Thyroid gland (tissue), 4 donors: ENCODE measurements around the gene RNF4.

Experiments used
- POLR2A ChIP-seq, 2 donors: fragments of 450-650 bp; IDR thresholded peaks; one replicate each; pipeline ENCODE4 v1.6.1; 2017; ENCODE audit warnings: antibody characterized with exemption in 2 of 2, mild to moderate bottlenecking in 2 of 2, moderate library complexity in 1 of 2
- TF ChIP-seq, protein P1 (sequence below), 6 experiments: fragments of 200-600 bp in 3 of 6; fragments of 450-650 bp in 3 of 6; sonication (generic) in 3 of 6; IDR thresholded peaks; one replicate each; pipeline ENCODE4 v1.5.1; 2016 to 2019; ENCODE audit warnings: antibody characterized with exemption in 6 of 6, mild to moderate bottlenecking in 2 of 6, inconsistent platforms in 1 of 6, moderate library complexity in 1 of 6

DNA sequence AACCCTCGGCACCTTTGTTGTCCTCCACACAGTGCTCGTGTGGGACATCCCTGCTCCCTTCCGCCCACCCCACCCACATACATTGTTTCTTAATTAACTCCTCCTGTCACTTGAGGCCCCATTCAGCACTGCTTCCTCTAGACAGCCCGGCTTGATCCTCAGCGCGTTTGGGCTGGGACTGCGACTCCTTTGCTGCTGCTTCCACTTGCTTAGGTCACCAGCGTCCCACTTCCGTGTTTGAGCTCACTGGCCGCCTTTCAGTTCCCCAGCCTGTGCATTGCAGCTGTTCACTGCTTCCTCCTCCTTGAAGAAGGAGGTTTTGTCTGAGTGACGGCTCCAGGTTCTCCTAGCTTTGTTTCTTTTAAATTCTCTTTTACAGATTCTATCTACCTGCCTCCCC is 16.1 kb downstream of the RNF4 start:
- TF ChIP-seq, protein P1, sequence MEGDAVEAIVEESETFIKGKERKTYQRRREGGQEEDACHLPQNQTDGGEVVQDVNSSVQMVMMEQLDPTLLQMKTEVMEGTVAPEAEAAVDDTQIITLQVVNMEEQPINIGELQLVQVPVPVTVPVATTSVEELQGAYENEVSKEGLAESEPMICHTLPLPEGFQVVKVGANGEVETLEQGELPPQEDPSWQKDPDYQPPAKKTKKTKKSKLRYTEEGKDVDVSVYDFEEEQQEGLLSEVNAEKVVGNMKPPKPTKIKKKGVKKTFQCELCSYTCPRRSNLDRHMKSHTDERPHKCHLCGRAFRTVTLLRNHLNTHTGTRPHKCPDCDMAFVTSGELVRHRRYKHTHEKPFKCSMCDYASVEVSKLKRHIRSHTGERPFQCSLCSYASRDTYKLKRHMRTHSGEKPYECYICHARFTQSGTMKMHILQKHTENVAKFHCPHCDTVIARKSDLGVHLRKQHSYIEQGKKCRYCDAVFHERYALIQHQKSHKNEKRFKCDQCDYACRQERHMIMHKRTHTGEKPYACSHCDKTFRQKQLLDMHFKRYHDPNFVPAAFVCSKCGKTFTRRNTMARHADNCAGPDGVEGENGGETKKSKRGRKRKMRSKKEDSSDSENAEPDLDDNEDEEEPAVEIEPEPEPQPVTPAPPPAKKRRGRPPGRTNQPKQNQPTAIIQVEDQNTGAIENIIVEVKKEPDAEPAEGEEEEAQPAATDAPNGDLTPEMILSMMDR (IDR thresholded peaks at IDR 0.05), result no peak
- no peak for TF ChIP-seq POLR2A (IDR thresholded peaks at IDR 0.05)
